Stimulated activated CD8-positive, alpha-beta memory T cell treated with anti-CD3 and anti-CD28 coated beads, Interleukin-4, amount 100 ng/mL, for 24 hours (primary cell): ENCODE results near the gene OR9Q1.

Experiments used
- DNase-seq: peaks from one replicate; pipeline ENCODE4 v3.0.0-alpha.2; 2020; ENCODE audit warnings: low read depth

The OR9Q1 gene

GRCh38 chr11:58034471-58034870 lies 10.8 kb downstream of the OR9Q1 start:
- DNase-seq = no peak

GRCh38 chr11:58039589-58039988 lies 15.9 kb downstream of the OR9Q1 start:
- no peak for DNase-seq

GRCh38 chr11:58043379-58043778 lies 19.7 kb downstream of the OR9Q1 start:
- DNase-seq = no peak

- DNase-seq = no peak
These were observed 22.6 kb downstream of the OR9Q1 start for GRCh38 chr11:58046231-58046630.

- no peak for DNase-seq
These were observed 24.1 kb downstream of the OR9Q1 start for GRCh38 chr11:58047818-58048217.

GRCh38 chr11:58055806-58056401 lies 32.2 kb downstream of the OR9Q1 start:
- no peak for DNase-seq

GRCh38 chr11:58057481-58057880 lies 33.8 kb downstream of the OR9Q1 start:
- DNase-seq = no peak

GRCh38 chr11:58058276-58059006 lies 34.8 kb downstream of the OR9Q1 start:
- DNase-seq = no peak

- DNase-seq = no peak
These were observed 35.3 kb downstream of the OR9Q1 start for GRCh38 chr11:58059007-58059350.

GRCh38 chr11:58060535-58060934 lies 36.9 kb downstream of the OR9Q1 start:
- DNase-seq = no peak

- no peak for DNase-seq
These were observed 37.4 kb downstream of the OR9Q1 start for GRCh38 chr11:58060939-58061672.

GRCh38 chr11:58061813-58062212 lies 38.1 kb downstream of the OR9Q1 start:
- no peak for DNase-seq

- no peak for DNase-seq
These were observed 44.0 kb downstream of the OR9Q1 start for GRCh38 chr11:58067685-58068084.

GRCh38 chr11:58068655-58069054 lies 45.0 kb downstream of the OR9Q1 start:
- no peak for DNase-seq

- no peak for DNase-seq
These were observed 46.9 kb downstream of the OR9Q1 start for GRCh38 chr11:58070585-58070984.

GRCh38 chr11:58075781-58076180 lies 52.1 kb downstream of the OR9Q1 start:
- no peak for DNase-seq

GRCh38 chr11:58086528-58086927 lies 62.8 kb downstream of the OR9Q1 start:
- no peak for DNase-seq

GRCh38 chr11:58097437-58097836 lies 73.8 kb downstream of the OR9Q1 start:
- no peak for DNase-seq

GRCh38 chr11:58121096-58121495 lies 97.4 kb downstream of the OR9Q1 start:
- DNase-seq = no peak

GRCh38 chr11:58125469-58125868 lies 101.8 kb downstream of the OR9Q1 start, which contains the start of gene OR9I1:
OR9I1 (minus strand) TSS chr11:58125530; CDS start chr11:58119444, 6,086 bp downstream.
- no peak for DNase-seq

GRCh38 chr11:58127350-58127749 lies 103.7 kb downstream of the OR9Q1 start:
- DNase-seq = no peak

GRCh38 chr11:58133309-58134076 lies 109.8 kb downstream of the OR9Q1 start:
- no peak for DNase-seq
